ENCODE results near the gene DHRSX.
"Not testable (repeated sequence)": the region's sequence is repeated elsewhere in the genome, so short reads cannot be mapped to it uniquely, and the experiment has no call there.

The DHRSX gene

GRCh38 chrX:2517055-2517454, 16.3 kb upstream of the DHRSX start:
- no peak for DNase-seq

GRCh38 chrX:2516623-2517022, 15.8 kb upstream of the DHRSX start:
- DNase-seq = no peak

DNA sequence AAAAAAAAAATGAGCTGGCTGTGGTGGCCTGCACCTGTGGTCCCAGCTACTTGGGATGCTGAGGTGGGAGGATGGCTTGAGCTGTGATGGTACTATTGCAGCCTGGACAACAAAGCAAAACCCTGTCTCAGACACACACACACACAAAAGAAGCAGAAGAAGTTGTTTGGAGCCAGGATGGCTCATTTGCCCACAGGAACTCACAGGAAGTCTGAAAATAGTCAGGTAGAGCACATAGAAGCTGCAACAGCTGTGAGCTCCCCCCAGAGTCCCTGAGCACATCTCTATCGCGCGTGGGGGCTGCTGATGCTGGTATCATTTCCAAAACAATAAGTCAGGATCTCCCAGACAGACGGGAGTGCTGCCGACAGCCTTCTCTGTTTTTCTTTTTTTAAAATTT, 13.4 kb upstream of the DHRSX start:
- no peak for DNase-seq

- no peak for DNase-seq
Observed at GRCh38 chrX:2513121-2513664, 12.4 kb upstream of the DHRSX start.

DNA sequence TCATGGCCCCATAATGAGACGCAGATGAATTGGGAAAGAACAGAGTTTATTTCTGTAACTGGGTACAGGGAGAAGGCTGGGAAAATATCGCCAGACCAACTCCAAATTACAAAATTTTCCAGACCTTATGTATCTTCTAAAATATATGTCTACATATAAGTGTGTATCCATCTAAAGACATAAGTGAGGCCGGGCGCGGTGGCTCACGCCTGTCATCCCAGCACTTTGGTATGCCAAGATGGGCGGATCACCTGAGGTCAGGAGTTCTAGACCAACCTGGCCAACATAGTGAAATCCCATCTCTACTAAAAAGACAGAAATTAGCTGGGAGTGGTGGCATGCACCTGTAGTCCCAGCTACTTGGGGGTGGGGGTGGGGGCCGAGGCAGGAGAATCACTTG, 11.7 kb upstream of the DHRSX start:
- DNase-seq = no peak

GRCh38 chrX:2511326-2511725, 10.6 kb upstream of the DHRSX start:
- no peak for DNase-seq

- DNase-seq = no peak
Observed at GRCh38 chrX:2508648-2509335, 8.0 kb upstream of the DHRSX start.

GRCh38 chrX:2507904-2508627, 7.3 kb upstream of the DHRSX start:
- DNase-seq = no peak

DNA sequence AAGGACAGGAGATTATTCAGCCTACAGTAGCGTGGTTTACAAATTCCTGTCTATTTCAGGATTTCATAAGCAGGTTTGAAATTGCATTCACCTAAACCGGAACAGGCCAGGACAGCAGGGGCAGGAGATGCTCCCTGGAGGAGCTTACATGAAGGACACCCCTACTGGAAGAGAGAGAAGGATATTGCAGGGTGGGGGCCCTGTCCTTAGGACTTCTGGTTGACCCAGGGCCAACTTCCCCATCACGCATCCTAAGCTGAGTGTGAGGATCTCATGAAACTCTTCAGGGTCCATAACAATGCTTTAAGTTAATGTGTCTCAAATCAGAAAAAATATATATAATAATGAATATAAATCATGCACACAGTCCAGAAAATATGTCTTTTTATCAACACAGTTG, 6.4 kb upstream of the DHRSX start:
- no peak for DNase-seq

GRCh38 chrX:2505341-2505740, 4.6 kb upstream of the DHRSX start:
- DNase-seq = not testable (repeated sequence)

DNA sequence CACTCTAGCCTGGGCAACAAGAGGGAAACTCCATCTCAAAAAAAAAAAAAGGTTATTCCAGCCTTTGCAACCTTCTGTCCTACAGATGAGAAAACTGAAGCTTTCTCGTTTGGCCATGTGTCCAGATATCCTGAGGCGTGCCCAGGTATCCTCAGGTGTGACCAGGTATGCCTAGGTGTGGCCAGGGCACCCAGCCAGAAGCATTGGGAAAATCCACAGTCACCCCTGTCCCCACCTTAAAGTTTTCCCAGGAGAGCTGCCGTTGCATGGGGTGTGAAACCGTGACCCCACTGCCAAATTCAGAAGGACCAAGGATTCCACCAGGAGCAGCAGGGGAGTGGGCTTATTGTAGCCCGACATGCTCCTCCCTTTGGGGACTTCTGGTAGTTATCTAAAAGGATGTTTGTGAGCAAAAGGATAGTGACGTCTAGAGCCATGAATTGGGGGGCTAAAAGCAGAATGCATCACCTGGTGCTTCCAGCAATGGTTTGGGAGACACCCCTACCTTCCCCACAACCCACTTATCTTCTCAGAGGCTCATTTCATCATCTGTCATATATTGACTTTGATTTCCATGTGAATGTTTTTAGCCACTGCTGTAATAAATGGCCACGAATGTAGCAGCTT, 4.0 kb upstream of the DHRSX start:
- DNase-seq = no peak

GRCh38 chrX:2503591-2504500, 3.1 kb upstream of the DHRSX start:
- no peak for DNase-seq

GRCh38 chrX:2502668-2503519, 2.1 kb upstream of the DHRSX start:
- DNase-seq = no peak

DNA sequence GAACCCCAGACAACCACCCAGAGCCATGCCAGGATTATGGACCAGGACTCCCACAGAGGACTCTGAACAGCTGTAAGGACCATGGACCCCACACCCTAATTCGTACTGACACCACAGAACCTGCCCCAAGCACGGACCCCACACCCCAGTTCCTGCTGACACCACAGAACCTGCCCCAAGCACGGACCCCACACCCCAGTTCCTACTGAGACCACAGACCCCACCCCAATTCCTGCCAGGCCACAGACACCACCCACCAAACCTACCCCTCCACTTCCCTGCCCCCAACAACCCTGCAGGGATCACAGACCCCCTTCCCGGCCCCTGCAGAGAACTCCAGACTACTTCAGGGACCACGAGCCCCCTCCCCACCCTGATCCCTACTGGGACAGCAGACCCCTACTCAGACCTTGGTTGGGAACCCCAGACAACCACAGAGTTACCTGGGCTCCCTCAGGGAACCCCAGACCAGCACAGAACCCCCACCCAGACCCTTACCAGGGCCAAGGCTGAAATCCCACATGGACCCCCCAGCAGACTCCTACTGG, 1.4 kb upstream of the DHRSX start:
- no peak for DNase-seq

DNA sequence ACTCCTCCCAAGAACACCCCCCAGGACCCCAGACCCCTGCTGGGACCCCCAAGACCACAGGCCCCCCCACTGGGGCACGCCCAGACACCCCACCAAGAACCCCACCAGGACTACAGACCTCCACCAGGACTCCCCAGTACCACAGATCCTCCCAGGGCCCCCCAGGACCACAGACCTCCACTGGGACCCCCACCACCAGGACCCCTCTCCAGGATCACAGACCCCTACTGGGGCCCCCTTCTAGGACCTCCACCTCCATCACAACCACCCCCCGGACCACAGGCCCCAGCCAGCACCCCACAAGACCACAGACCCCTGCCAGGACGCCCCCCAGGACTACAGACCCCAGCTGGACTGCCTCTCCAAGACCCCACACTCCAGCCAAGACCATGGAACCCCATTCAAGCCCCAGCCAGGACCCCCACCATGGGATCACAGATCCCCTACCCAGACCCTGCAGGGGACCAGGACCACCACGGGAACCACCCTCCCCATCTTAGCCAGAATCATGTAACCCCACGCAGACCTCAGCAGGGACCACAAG, 855 bp upstream of the DHRSX start:
- no peak for DNase-seq

DNA sequence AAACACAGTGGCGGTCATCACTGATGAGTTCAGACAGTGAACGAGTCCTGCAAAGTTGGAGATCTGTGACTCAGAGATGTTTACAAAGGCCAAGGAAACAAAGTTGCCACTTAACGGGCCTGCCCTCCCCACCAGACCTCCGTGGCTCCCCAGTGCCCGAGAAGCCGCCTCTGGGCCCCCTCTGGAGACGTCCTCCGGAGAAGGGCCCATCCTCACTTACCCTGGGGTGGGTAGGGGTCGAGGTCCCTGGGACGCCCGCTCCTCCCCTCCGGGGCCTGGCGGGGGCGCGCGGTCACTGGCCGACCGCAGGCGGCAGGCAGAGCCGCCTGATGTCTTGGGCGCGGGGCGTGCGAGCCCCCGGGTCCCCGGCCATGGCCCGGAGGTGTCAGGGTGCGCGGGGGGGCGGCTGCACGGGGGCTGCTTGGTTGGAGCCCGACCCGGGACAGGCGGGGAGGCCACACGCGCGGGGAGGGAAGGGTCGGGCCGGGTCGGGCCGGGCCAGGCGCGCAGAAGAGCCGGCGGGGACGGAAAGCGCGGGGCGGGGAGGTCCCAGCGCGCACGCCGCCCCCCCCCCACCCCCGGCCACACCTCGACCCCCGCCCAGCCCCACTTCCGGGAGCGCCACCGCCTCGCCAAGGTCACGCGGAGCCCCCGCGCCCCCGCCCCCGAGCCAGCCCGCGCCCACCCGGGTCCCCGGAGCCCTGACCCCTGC, 529 bp downstream of the DHRSX start:
- DNase-seq = no peak

DNA sequence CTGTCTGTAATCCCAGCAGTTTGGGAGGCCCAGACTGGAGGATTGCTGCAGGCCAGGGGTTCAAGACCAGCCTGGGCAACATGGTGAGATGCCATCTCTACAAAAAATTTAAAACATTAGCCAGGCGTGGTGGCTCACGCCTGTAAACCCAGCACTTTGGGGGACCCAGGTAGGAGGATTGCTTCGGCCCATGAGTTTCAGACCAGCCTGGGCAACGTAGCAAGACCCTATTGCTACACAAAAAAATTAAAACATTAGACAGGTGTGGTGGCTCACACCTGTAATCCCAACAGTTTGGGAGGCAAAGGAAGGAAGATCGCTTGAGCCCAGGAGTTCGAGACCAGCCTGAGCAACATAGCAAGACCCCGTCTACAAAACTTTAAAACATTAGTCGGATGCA, 1.3 kb downstream of the DHRSX start:
- DNase-seq = no peak

GRCh38 chrX:2498781-2499302, 1.9 kb downstream of the DHRSX start:
- DNase-seq = no peak

DNA sequence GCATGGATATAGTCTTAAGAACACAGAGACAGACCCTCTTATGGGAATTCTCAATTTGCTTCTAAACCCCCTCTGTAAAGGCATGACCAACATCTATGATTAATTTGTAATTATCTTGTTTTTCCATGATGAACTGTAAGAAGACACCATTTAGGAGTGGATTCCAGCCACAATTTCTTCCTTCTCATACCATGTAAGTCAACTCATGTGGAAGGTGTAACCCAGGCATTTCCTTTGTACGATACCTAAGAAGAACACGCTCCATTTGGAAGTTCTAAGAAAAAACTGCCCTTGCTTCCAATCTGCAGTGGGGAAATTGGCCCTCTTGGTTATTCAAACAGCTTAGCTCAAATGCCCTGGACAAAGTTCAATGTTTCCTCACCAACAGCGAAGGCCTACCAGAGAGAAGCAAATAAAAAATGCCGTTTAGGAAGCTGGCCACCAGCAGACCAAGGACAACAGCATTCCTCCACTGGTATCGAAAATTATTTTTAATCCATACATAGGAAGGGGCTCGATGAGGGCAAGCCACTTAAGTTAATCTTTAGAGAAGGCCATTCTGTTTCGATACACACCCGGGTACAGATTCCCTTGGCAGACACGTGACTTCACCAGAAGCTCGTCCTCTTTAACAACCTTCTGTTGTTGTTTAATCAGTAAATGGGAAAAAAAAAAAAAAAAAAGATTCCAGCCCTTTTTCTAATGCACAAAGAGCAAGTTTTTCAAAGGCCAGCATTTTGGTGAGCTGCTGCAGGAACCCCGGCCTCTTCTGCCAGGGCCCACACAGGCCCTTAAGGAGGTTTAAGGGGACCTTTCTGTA, 2.6 kb downstream of the DHRSX start:
- DNase-seq = no peak

Data from NCI-H774 (cell line).